ENCODE results near the gene ZBTB44.
"Not testable (repeated sequence)": the region's sequence is repeated elsewhere in the genome, so short reads cannot be mapped to it uniquely, and the experiment has no call there.

ZBTB44 gene, protein sequence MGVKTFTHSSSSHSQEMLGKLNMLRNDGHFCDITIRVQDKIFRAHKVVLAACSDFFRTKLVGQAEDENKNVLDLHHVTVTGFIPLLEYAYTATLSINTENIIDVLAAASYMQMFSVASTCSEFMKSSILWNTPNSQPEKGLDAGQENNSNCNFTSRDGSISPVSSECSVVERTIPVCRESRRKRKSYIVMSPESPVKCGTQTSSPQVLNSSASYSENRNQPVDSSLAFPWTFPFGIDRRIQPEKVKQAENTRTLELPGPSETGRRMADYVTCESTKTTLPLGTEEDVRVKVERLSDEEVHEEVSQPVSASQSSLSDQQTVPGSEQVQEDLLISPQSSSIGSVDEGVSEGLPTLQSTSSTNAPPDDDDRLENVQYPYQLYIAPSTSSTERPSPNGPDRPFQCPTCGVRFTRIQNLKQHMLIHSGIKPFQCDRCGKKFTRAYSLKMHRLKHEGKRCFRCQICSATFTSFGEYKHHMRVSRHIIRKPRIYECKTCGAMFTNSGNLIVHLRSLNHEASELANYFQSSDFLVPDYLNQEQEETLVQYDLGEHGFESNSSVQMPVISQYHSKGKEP

DNA sequence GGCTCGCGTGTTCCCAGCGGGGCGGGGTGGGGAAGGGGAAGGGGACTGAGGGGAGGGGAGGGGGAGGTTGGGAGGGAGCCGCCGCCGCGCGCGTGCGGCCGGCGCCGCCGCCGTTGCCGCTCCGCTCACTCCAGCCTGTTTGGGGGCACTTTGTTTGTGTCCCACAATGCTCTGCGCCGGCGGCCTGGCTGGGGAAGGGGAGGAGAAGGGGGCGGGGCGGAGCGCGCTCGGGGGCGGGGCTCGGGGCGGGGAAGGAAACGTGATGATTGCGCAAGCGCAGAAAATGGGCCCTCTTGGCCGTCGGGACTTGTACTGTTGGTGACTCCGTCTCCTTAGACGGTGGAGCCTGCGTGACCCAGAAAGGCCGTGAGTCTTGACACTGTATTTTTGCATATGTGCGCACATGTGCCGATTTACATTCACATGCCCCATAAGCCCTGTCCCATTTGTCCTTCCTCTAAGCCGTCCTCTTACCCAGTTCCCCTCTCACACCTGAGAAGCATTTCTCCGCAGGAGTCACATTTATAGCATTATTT lies at the start of gene ZBTB44:
TSS of gene ZBTB44 (minus strand) at position 168 of the 536 bp plus-strand sequence. CDS start 53,044 bp downstream, outside the sequence.
- DNase-seq (ENCODE audit: low read depth): peak; percentile 85

DNA sequence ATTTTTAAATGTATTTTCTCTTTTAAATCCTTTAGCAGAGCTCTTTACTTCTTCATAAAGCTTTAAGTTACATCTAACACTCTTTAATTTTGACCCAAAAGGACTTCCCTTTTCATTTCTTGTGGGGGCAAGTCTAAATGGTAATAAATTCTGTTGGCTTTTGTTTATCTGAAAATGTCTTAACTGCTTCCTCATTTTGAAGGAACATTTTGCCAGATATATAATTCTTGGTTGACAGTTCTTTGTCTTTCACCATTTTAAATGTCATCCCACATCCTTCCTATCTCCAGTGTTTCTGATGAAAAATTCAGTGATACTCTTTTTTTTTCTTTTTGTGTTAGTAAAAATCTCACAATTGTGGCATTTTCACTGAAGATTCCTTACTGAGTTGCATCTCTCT lies 44.7 kb upstream of the ZBTB44 start:
- DNase-seq (ENCODE audit: low read depth): no peak

DNA sequence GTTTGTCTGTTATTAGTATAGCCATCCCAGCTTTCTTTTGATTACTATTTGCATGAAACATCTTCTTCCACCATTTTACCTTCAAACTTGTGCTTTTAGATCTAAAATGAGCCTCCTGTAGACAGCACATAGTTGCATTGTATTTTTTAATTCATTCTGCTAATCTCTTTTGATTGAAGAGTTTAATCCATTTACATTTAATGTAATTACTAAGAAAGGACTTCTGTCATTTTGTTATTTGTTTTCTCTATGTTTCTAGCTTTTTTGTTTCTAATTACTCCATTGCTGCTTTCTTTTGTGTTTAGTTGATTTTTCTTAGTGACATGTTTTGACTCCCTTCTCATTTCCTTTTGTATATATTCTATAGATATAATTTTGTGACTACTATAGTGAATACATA lies 43.7 kb upstream of the ZBTB44 start:
- no peak for DNase-seq (ENCODE audit: low read depth)

DNA sequence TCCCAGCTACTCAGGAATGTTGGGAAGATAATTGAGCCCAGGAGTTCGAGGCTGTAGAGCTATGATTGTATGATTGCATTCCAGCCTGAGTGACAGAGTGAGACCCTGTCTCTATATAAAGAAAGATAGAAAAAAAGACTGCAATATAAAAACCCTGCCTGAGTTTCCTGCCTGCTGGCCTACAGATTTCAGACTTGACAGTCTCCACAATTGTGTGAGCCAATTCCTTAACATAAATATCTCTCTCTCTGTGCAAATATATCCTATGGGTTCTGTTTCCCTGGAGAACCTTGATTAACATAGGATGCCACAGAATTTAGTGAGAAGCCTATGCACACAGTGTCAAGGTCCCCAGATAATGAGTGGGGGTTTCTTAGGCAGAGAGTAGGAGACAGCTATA lies 32.5 kb upstream of the ZBTB44 start:
- DNase-seq (ENCODE audit: low read depth): no peak

DNA sequence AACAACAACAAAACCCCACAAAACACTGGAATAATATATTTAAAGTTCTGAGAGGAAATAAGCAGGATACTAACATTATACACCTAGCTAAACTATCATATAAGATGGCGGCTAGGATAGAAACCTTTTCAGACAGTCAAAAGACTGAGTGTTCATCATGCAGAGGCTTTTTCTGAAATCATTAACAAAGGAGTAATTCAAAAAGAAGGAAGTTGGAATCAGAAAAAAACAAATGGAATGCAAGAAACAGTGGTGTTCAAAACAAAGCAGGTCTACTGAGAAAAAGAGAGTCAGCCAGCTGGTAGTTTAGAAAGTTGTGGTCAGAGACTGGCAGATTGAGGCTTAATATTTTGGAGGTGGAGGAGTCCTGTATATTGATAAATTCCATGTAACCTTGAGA lies 30.1 kb upstream of the ZBTB44 start:
- DNase-seq (ENCODE audit: low read depth): no peak

DNA sequence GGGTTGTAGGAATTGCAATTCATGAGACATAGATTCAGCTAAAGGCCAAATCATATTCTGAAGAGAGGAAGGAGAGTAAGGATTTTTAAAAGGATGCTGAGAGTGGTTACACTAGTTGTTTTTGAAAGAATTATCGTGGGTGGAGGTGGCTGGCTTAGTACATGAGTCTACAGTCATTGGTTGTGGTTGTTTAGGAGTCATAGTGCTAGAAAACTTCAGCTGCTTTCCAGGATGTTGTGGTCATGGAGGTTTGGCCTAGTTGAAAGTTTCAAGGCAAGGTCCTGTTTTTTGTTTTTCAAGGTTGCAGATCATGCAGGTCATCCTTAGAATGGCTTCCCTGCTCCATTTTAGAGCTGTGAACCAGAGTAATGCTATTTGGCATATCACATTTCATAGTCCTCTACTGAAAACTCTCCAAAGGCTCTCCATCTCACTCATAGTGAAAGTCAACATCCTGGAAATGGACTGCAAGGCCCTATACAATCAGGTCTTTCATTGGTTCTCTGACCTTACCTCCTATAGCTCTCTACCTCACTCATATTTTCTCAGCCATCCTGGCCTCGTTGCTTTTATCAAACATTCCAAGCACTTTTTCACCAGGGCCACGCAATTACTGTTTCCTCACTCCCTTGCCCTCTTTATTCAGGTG lies 26.1 kb upstream of the ZBTB44 start:
- DNase-seq (ENCODE audit: low read depth): no peak

DNA sequence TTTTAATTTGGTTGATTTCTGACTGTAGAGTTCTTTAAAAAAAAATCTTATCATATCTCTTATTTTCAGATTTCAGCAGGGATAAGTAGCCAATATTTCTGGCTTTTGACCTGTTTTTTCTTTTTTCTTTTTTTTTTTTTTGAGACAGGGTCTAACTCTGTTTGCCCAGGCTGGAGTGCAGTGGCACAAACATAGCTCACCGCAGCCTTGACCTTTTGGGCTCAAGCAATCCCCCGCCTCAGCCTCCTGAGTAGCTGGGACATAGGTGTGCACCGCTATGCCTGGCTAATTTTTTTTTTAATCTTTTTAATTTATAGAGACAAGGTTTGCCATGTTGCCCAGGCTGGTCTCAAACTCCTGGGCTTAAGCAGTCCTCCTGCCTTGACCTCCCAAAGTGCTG lies 23.9 kb upstream of the ZBTB44 start:
- no peak for DNase-seq (ENCODE audit: low read depth)

DNA sequence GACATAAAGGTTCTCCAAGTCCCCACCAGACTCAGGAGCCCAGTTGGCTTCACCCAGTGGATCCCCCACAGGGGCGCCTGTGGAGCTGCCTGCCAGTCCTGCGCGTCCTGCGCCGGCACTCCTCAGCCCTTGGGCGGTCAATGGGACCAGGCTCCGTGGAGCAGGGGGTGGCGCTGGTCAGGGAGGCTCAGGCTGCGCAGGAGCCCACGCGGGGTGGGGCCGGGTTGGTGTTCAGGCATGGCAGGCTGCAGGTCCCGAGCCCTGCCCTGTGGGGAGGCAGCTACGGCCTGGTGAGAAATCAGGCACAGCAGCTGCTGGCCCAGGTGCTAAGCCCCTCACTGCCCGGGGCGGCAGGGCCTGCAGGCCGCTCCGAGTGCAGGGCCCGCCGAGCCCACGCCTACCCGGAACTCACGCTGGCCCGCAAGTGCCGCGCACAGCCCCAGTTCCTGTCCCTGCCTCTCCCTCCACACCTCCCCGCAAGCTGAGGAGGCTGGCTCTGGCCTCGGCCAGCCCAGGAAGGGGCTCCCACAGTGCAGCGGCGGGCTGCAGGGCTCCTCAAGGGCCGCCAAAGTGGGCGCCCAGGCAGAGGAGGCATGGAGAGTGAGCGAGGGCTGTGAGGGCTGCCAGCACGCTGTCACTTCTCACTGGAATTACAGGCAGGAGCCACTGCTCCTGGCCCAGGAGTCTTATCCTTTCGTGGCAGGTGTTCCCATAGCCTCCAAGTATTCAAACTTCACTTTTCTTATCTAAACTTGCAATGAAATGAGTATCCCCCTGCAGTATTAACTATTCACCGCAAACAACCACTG lies 22.8 kb upstream of the ZBTB44 start:
- DNase-seq (ENCODE audit: low read depth): no peak

DNA sequence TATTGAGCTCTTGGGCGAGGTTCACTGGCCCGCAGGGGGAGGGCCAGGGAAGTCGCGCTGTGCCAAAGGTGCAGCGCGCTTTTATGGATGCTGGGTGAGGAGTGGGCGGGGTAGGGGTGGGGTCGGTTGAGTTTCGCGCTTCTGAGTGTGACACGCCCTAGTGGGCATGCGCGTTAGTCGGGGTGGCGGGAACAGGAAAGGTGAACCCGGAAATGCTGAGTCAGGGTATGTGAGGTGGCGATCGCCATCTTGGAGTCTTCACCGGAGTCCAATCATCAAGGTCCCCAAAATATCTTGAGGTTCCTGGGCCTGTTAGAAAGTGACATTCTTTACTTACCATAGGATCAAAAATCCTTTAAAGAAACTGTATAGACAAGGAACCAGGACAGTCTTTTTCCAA lies 16.7 kb upstream of the ZBTB44 start:
- DNase-seq (ENCODE audit: low read depth): not testable (repeated sequence)

DNA sequence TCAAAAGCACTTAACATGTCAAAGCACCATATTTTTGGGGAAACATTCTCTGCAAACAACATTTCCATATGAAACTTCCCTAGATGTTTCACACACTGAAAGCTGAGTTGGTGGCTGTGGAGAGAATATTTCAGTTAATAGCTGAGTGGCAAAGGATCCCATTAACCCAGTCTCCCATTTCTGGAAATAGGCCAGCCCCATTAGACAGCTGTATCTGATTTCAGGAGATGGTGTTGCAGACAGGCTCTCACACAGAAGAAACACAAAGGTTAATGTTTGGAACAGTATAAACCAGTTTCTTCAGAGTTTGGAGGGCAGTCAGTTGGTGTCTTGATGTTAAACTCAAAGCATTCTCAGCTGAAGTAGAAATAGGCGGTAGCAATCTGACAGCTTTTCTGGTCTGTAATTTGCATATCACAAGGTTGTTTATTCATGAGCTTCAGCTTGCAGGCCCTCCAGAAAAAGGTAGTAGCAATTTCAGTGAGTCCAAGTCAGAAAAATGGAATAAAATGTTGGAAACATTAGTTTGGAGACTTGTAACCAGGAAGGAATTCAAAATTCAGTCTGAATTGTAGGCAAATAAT lies 15.5 kb upstream of the ZBTB44 start:
- no peak for DNase-seq (ENCODE audit: low read depth)

DNA sequence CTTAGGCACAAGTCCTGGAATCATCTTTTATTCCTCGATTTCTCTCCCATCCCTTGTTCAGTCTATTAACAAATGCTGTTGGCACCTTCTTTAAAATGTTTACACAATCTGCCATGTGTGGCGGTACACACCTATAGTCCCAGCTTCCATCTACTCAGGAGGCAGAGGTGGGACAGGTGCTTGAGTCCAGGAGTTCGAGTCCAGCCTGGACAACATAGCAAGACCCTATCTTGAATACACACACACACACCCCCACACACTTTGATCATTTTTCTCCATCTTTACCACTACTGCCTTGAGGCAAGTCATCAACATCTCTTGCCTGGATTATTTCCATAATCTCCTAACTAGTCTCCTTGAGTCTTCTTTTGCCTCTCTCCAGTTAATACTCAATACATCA lies 13.7 kb upstream of the ZBTB44 start:
- no peak for DNase-seq (ENCODE audit: low read depth)

DNA sequence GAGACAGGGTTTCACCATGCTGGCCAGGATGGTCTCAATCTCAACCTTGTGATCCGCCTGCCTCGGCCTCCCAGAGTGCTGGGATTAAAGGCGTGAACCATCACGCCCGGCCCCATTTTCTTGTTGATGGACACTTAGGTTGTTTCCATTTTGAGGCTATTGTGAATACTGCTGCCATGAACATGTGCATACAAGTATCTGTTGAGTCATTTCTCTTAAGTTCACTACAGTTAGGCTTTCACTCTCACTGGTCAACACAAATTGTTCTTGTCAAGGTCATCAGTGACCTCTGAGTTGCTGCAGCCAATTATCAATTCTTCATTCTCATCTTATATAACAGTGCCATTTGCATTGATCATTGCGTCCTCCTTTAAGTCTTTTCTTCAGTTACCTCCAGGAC lies 13.0 kb upstream of the ZBTB44 start:
- no peak for DNase-seq (ENCODE audit: low read depth)

DNA sequence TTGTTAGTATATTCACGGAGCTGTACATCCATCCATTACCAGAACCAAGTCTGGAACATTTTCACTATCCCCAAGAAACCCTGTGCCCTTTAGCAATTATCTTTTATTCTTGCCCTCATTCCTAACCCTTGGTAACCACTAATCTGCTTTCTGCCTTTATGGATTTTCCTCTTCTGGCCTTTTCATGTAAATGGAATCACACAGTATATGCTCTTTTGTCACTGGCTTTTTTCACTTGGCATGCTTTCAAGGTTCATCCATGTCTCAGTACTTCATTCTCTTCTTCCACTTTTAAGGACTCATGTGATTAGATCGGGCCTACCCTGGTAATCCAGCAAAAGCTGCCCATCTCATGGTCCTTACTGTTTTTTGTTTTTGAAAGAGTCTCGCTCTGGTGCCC lies 11.0 kb upstream of the ZBTB44 start:
- no peak for DNase-seq (ENCODE audit: low read depth)

DNA sequence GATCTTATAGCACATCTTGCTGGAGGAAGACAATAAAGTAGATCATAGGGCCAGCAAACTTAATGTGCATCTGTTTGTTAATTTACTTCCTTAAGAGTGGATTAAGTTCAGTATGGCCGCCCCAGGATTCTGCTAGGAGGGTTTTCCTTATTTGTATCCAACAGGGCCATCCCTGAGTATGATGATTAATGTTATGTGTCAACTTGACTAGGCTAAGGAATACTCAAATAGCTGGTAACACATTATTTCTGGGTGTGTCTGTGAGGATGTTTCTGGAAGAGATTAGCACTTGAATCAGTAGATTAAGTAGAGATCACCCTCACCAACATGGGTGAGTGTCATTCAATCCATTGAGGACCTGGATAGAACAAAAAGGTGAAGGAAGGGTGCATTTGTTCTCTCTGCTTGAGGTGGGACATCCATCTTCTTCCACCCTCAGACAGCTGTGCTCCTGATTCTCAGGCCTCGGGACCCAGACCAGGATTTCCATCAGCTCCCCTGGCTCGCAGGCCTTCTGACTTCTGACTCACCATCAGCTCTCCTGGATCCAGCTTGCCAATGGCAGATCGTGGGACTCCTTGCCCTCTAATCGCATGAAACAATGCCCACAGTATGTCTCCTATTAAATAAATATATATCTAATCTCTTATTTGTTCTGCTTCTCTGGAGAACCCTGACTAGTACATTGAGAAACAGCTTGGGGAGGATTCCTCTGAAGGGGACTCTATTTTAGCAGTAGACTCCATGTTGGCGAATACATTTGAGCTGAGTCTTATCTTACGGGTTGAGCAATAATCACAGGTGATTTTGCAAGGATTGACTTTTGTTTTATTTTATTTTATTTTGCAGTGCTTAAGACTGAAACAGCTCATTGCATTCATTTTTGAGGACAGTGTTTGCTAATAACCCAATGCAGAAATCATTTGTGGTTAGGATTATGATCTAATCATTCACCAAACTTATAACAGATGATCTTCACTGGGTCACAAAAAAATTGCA lies 9.0 kb upstream of the ZBTB44 start:
- no peak for DNase-seq (ENCODE audit: low read depth)

DNA sequence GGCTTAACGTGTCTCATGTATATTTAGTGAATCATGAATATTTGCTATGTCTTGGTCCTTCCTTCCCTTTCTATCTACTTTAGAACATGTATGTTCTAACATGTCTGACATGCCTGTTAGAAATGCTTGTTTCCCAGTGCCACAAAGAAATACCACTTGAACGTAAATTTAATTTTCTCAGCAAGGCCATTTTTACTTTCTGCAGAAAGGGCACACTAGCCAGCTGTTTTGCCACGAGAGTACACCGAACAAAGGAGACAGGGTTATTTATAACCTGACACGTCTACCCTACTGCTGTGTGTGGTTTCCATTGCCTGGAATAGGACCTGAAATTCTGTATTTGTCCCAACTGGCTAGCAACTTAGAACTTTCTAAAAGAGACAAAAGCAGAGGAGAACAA lies 7.4 kb upstream of the ZBTB44 start:
- DNase-seq (ENCODE audit: low read depth): no peak

DNA sequence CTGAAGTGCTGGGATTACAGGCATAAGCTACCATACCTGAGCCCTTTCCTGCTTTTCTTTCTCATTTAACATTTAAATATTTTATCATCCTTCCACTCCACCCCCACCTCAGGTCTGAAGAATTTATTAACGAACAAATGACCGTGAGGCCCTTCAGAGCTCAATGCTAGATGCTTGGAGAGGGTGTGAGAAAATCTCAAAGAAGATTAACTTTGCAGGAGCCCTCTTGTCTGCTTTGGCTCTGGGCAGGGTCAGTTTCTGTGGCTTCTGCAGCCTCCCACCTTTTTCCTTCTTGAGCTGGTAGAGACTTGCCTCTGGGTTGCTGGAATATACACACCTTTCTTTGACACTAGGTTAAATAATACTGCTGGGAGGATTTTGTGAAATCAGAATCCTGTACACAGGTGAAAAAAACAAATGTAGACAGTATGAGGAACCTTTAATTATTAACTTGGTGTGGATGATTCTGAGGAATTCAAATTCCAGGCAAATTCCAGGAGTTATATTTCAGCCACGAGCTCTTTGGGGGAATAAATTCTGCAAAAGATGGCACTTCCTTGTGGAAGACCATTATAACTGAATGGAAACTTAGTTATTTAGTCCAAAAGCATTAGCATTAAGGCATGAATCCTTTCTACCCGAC lies 3.4 kb upstream of the ZBTB44 start:
- no peak for DNase-seq (ENCODE audit: low read depth)

DNA sequence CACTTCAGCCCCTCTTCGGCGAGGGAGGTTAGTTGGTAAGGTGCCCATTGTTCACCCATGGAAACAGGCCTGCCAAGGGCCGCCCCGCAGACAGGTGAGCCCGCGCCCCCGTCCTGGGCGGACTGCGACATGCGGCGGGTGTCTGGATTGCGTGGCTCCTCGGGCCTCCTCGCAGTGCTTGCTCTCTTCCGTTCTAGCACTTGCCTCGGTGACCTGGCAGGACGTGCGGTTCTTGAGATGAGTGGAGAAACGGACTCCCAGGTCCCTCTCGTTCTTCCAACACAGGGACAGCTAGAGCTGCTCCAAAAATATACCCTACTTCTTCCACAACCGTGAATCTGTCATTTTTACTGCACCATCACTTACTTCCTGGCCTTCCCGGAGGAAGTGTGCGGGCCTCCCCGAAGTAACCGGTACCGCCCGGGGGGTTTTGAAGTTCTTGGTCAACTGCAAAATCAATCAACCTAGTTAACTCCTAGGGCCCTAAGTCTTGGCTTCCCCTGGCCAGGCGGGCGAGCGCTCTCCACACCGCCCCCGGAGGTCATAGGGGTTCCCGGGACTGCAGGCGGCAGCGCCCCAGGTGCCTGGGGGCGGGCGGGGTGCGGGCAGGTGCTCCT lies 745 bp upstream of the ZBTB44 start:
- DNase-seq (ENCODE audit: low read depth): peak; percentile 12

DNA sequence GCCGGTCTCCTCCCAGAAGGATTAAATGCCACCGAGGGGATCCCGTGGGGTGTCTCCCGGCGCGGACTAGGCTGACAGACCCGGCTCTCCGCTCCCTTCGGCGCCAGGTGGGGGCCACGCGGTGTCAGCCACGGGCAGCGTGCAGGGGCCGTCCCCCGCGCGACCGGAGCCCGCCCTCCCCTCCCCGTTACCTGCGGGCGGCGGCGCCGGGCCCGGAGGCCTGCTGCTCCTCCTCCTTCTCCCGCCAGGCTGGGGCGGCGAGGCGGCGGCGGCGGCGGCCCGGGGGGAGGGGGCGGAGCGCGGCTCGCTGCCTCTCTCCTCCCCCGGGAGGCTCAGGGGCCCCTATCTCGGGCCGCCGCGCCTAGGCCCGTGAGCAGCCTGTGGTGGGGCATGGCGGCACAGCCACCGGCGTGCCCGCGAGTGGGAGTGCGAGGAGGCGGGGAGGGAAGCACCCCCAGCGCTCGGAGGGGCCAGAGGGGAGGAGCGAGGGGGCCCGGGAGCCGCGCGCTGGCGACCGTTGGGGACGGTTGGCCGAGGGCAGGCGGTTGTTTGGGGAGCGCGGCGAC lies 450 bp downstream of the ZBTB44 start:
- peak; percentile 59 for DNase-seq (ENCODE audit: low read depth)

Data from stimulated activated CD8-positive, alpha-beta memory T cell treated with anti-CD3 and anti-CD28 coated beads, Interleukin-12 subunit alpha, Interleukin-12 subunit beta, amount 100 ng/mL, for 4 hours (primary cell).